ENCODE measurements around the gene LRRC4B.

LRRC4B gene

DNA sequence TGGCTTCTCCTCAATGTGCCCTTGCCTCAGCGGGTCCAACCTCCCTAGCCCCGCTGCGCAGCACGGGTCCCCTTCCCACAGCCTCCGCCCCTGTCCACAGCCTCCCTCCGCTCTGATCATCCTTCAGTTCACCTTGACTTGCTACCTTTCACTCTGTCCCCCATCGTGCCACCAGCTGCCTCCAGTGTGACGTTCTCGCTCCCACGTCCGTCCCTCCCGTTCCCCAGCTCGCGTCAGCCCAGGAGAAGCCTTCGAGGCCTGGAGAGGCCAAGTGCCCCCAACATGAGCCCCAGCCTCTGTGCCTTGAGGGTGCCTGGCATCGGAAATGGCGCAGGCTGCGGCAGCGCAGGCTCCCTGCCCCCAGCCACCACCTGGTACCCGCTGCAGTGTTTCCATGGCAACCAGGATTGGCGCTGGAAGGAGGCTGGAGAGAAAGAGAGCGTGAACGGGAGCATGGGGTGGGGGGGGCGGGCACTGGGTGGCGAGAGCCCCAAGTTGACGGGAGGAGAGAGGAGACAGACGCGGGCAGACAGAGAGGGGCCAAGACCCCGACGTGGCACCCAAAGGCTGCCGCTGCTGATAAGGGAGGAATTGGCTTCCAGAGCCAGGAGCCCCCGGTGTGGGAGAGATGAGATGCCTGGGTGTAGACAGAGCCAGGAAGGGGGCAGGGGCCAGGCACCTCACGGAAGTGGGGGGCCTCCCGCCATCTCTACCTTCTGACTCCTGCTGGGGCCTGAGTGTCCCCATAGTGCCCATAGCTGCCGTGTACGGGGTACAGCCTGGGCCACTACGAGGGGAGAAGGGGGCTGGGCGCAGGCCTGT, 53.7 kb downstream of the LRRC4B start:
- no peak for DNase-seq (ENCODE audit: low read depth in 2 of 2)
- no peak overlapping the region for H3K4me3 ChIP-seq (replicated peaks in 1 of 2; ENCODE audit: low read depth in 2 of 2, low read length in 2 of 2)
- no peak for TF ChIP-seq CTCF (IDR thresholded peaks at IDR 0.05; ENCODE audit: low read depth, low read length)

DNA sequence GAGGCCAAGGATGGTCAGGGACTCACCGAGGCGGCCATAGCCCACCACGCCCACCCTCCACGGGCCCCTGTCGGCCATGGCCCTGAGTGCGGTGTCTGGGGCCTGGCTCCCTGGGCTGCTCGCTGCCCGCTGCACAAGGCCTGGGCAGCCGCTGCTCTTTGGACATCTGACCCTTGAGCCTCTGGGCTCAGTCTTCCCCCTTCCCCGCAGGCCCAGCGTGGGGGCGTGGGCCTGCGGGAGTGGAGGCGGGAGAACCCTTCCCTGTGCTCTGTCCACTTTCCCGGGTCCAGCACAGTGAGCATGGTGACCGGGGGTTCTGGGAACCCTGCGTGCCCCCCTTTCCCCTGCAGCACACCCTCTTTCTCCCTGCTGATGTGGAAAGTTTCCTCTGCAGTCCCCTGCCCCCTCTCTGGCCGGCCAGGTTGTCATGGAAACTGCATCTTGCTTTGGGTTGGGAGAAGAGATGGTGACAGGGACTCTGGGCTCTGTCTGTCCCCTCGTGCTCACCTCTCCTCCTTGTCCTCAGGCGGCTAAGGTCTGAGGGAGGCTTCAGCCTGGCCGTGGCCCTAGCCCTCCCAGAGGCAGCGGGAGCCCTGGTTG, 54.4 kb downstream of the LRRC4B start, which contains the start of gene ASPDH:
Gene ASPDH (minus strand): TSS at position 168 of the 600 bp plus-strand sequence. CDS start 90 bp downstream, at position 78.
- DNase-seq (ENCODE audit: low read depth in 2 of 2), result no peak
- no peak for TF ChIP-seq CTCF (IDR thresholded peaks at IDR 0.05; ENCODE audit: low read depth, low read length)
- H3K4me3 ChIP-seq (replicated peaks in 1 of 2; ENCODE audit: low read depth in 2 of 2, low read length in 2 of 2), result no peak within 1 kb of the TSS

GRCh38 chr19:50512999-50513745, 55.1 kb downstream of the LRRC4B start:
- H3K4me3 ChIP-seq (replicated peaks in 1 of 2; ENCODE audit: low read depth in 2 of 2, low read length in 2 of 2), result no peak overlapping the region
- no peak for DNase-seq (ENCODE audit: low read depth in 2 of 2)
- no peak for TF ChIP-seq CTCF (IDR thresholded peaks at IDR 0.05; ENCODE audit: low read depth, low read length)

DNA sequence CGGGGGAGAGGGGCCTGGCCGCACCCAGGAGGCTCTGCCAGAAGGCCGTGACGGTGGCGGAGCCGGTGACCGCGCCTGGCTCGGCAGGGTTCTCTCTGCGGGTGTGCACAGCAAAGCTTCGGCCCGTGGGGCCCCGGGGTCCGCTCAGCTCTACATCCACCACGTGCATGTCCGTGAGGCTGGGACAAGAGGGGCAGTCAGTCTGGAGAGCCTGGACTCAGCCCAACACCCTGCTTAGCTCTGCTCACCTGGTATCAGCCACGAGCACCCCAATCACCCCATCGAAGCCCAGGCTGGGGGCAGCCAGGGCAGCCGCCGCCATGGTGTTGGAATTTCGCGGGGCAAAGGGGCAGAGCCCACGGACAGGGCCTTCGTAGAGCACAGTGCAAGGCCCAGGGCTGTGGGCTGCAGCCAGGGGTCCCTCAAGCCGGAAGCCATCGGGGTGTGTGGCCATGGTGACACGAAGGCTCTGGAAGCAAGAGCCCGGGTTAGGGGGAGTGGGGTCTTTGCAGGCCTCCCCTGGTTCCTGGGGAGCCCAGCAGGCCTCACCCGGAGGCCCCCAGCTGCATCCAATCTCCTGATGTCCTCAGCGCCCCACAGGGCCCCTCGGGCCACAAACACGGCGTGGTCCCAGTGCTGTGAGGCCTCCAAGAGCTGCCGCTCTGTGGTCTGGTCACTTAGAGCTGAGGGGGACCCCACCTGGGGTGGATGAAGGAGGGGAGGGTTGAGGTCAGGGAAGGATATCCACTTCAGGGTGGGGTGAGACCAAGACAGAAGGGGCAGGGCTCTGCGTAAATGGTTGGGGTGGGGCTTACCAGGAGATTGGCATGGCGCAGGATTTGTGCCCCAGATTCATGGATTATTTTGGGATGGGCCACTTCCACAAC, 55.9 kb downstream of the LRRC4B start:
- TF ChIP-seq CTCF (IDR thresholded peaks at IDR 0.05; ENCODE audit: low read depth, low read length), result no peak
- H3K4me3 ChIP-seq (replicated peaks in 1 of 2; ENCODE audit: low read depth in 2 of 2, low read length in 2 of 2), result peak overlapping the region in 1 of 2 donors; percentile 69
- no peak for DNase-seq (ENCODE audit: low read depth in 2 of 2)

DNA sequence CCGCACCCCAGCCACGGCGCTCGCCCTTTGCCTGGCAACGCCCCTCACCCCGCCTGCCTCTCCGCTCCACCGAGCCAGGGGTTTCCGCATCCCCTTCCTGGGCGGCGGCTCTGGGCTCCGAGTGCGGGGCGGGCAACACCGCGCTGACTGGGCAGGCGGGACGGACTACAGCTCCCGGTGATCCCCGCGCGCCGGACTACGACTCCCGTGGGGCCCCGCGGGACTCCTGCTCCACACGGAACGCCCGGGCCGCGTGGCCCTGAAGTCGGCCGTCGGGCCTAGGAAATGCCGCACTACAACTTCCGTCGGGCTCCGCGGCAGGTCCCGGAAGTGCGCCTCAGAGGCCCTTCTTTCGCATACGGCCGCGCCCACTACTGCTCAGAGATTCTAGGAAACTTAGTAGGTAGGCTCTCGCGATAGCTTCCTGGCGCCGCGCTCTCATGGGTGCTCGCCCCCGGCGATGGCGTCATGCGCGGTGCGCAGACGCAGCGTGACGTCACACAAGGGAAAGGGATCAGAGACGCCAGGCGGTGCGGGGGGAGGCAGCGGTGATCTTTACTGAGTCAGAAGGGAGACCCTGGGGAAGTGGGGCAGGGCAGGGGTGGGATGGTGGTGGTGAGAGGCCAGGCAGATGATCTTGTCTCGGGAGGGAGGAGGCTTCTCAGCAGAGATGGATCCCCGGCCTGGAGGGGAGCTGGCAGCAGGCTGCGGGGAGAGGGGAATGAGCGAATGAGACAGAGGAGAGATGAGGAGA, 57.0 kb downstream of the LRRC4B start, which contains the start of gene JOSD2:
Gene JOSD2 (minus strand): TSS at position 123 of the 754 bp plus-strand sequence. CDS start 760 bp downstream, outside the sequence.
- TF ChIP-seq CTCF (IDR thresholded peaks at IDR 0.05; ENCODE audit: low read depth, low read length), result no peak
- DNase-seq (ENCODE audit: low read depth in 2 of 2), result peak; percentile 100

More for the DNA sequence above, 57.0 kb downstream of the LRRC4B start, which contains the start of gene JOSD2:
- H3K4me3 ChIP-seq (replicated peaks in 1 of 2; ENCODE audit: low read depth in 2 of 2, low read length in 2 of 2), result peak within 1 kb of the TSS; percentile 79 to 84
